ENCODE results near the gene DHTKD1.
A peak's percentile ranks its signal among the peaks of the same experiment; 100 is the strongest.
"Not testable (repeated sequence)": the region's sequence is repeated elsewhere in the genome, so short reads cannot be mapped to it uniquely, and the experiment has no call there.

DHTKD1 gene

DNA sequence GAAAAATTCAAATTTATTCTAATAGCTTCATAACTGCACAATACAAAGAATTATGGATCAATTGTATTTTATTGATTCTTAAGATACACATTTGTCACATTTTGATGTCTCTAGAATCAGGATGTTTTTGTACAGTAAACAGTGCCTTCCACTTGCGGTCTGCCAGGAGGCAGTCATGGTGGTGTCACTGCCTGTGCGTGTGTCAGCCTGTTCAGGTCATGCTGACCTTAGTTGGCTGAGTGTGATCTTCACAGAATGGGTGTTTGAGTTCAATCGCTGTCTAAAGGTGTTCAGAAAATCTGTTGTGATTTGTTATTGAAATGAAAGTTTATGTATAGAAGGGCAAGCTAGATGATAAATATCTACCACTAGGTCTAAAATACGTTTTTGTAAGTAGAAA, 81.4 kb downstream of the DHTKD1 start:
- Mint-ChIP-seq H3K9me3 (no peaks in the 10 kb centered on the region), H3K27ac (no peak overlapping the region), H3K4me3 (no peak overlapping the region), H3K4me1 (ENCODE audit: low read depth) (no peaks in the 10 kb centered on the region), H3K36me3 (ENCODE audit: low read depth) (peaks cover 71% of the 10 kb centered on the region), H3K27me3 (no peaks in the 10 kb centered on the region)
- DNase-seq, result no peak

DNA sequence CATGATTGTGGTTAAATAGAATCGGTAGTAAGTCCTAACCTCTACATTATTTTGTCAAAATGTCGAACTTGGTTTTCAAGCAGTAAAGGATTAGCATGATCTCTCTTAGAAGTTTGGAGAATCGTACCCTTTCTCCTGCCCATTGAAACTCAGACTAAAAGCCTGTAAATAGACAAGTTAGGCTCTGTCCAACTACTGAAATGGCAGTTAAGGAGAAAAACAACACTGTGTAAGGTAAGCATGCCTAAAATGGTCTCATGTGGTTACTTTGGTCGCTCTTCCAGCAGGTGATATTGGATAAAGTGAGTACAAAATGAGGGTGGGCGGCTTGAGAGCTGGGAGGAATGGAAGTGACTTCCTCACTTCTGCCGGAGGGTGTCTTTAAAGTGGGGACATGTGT, 85.8 kb downstream of the DHTKD1 start:
- H3K27me3 Mint-ChIP-seq, result no peaks in the 10 kb centered on the region
- H3K9me3 Mint-ChIP-seq, result no peaks in the 10 kb centered on the region
- peaks cover 79% of the 10 kb centered on the region for H3K36me3 Mint-ChIP-seq (ENCODE audit: low read depth)
- H3K4me3 Mint-ChIP-seq, result no peak overlapping the region
- no peak for DNase-seq
- H3K27ac Mint-ChIP-seq, result peak overlapping the region; percentile 23
- no peaks in the 10 kb centered on the region for H3K4me1 Mint-ChIP-seq (ENCODE audit: low read depth)

DNA sequence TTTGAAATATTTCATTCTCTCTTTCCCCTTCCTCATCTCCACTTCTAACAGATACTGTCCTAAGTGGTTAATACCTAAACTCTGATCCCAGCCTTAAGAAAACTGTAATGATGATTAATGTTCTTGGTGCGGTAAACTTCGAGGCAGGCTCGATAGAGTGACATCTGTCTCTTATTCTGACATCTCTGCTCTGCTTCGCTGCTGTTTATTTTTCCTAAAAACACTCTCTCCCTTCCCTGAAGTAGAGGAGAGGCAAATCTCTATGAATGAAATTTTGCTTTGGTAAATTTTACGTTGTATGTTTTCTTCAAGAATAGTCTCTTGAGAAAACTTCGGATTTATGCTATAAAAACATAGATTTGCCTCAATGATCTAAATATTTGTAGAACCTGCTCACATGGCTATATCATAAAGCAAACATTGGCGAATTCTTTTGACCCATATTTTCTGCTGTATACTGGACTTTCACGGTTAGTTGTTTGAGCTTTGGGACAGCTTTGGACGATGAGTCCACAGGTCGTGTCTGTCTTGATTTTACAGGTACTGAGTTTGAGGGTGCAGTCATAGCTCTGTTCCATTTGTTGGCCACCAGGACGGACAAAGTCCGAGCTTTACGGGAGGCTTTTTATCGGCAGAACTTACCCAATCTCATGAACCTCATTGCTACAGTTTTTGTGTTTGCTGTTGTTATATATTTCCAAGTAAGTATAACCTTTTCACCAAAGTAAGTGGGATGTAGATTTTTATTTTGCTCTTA, 87.8 kb downstream of the DHTKD1 start:
- DNase-seq, result no peak
- no peak overlapping the region for H3K4me3 Mint-ChIP-seq
- H3K27me3 Mint-ChIP-seq, result no peaks in the 10 kb centered on the region
- H3K36me3 Mint-ChIP-seq (ENCODE audit: low read depth), result peaks cover 81% of the 10 kb centered on the region
- no peak overlapping the region for H3K27ac Mint-ChIP-seq
- H3K9me3 Mint-ChIP-seq, result no peaks in the 10 kb centered on the region
- H3K4me1 Mint-ChIP-seq (ENCODE audit: low read depth), result peaks cover 5% of the 10 kb centered on the region

DNA sequence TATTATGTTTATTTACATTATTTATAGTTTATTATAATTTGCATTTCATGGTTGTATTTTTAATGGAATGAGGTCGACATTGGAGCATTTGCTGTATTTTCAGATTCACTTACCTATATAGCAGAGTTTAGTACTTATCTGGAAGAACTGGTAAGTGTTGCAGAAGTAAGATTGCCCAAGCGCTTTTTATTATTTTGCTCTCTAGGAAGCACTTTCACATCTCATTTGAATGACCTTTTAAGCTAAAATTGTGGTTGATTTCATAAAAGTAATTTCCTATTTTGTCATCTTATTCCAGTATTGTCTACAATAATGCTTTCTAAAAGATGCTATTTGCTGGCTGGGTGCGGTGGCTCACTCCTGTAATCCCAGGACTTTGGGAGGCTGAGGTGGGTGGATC, 89.4 kb downstream of the DHTKD1 start:
- Mint-ChIP-seq H3K9me3 (no peaks in the 10 kb centered on the region), H3K27ac (no peak overlapping the region), H3K4me3 (no peak overlapping the region), H3K4me1 (ENCODE audit: low read depth) (peaks cover 5% of the 10 kb centered on the region), H3K36me3 (ENCODE audit: low read depth) (peaks cover 86% of the 10 kb centered on the region), H3K27me3 (no peaks in the 10 kb centered on the region)
- DNase-seq, result no peak

DNA sequence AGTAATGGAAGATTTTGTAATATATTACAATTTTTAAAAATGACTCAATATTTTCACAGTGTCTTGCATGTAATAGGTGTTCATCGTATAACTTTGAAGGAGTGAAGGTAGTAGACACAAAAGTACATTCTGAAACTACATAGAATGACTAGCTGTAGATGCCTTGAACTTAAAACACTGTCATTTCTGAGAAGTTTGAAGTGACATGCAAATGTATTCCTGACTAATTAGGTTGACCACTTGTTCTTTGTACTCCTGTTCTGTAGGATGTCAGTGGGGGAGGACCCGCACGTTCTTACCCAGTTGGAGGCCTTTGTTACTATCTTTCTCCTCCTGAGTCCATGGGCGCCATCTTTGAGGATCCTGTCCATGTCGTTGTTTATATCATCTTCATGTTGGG, 91.9 kb downstream of the DHTKD1 start:
- H3K36me3 Mint-ChIP-seq (ENCODE audit: low read depth), result peaks cover 86% of the 10 kb centered on the region
- no peak for DNase-seq
- no peaks in the 10 kb centered on the region for H3K27me3 Mint-ChIP-seq
- peak overlapping the region; percentile 81 for H3K27ac Mint-ChIP-seq
- no peaks in the 10 kb centered on the region for H3K9me3 Mint-ChIP-seq
- no peak overlapping the region for H3K4me3 Mint-ChIP-seq
- H3K4me1 Mint-ChIP-seq (ENCODE audit: low read depth), result peaks cover 5% of the 10 kb centered on the region

DNA sequence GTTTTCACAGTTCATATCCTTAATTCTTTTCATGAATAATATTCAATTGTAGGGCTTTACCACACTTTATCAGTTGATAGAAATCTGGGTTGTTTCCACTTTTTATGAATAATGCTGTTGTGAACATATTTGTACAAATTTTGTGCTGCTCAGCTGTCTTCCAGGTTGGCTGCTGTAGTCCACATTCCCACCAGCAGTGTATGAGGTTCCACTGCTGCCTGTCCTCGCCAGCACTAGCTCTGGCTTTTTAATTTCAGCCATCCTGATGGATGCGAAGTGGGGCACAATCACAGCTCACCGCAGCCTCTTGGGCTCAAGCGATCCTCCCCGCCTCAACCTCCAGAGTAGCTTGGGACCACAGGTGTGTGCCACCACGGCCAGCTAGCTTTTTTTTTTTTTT, 94.2 kb downstream of the DHTKD1 start:
- Mint-ChIP-seq H3K4me3 (no peak overlapping the region), H3K27ac (peak overlapping the region; percentile 39), H3K36me3 (ENCODE audit: low read depth) (peaks cover 88% of the 10 kb centered on the region), H3K4me1 (ENCODE audit: low read depth) (peaks cover 5% of the 10 kb centered on the region), H3K27me3 (no peaks in the 10 kb centered on the region), H3K9me3 (no peaks in the 10 kb centered on the region)
- DNase-seq, result no peak

DNA sequence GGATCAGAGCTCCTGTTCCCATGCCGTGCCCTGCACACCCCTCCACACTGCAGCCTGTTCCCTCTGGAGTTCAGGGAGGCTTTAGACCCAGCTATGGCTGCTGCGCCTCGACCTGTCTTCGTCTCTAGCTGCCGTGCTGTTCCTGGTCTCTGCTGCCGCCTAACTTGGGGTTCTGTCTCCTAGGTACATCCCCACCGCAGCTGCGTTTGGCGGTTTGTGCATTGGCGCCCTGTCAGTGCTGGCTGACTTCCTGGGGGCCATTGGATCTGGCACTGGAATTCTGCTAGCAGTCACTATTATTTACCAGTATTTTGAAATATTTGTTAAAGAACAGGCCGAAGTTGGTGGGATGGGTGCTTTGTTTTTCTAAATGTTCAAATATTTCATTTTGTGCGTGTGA, 95.3 kb downstream of the DHTKD1 start:
- DNase-seq, result no peak
- Mint-ChIP-seq H3K36me3 (ENCODE audit: low read depth) (peaks cover 91% of the 10 kb centered on the region), H3K27ac (no peak overlapping the region), H3K9me3 (no peaks in the 10 kb centered on the region), H3K4me3 (no peak overlapping the region), H3K27me3 (no peaks in the 10 kb centered on the region), H3K4me1 (ENCODE audit: low read depth) (peaks cover 5% of the 10 kb centered on the region)

DNA sequence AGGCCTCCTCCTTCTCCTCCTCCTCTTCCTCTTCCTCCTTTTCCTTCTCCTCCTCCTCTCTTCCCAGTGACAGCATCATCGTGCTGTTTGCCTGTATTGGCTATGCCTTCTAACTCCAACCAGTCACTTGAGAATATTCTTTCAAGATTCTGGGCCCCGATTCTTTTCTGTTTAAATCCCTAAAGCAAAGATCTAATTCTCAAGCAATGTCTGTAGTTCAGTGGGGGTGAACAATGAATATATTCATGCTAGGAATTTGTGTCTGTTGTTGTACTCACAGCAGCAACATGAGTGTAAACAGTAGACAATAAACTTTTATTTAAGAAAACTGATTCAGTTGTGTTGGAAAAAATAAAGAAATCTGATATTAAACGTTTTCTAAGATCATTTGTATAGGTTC, 96.3 kb downstream of the DHTKD1 start:
- no peak for DNase-seq
- Mint-ChIP-seq H3K27ac (peak overlapping the region; percentile 68), H3K36me3 (ENCODE audit: low read depth) (peaks cover 92% of the 10 kb centered on the region), H3K9me3 (no peaks in the 10 kb centered on the region), H3K4me3 (no peak overlapping the region), H3K27me3 (no peaks in the 10 kb centered on the region), H3K4me1 (ENCODE audit: low read depth) (peaks cover 4% of the 10 kb centered on the region)

DNA sequence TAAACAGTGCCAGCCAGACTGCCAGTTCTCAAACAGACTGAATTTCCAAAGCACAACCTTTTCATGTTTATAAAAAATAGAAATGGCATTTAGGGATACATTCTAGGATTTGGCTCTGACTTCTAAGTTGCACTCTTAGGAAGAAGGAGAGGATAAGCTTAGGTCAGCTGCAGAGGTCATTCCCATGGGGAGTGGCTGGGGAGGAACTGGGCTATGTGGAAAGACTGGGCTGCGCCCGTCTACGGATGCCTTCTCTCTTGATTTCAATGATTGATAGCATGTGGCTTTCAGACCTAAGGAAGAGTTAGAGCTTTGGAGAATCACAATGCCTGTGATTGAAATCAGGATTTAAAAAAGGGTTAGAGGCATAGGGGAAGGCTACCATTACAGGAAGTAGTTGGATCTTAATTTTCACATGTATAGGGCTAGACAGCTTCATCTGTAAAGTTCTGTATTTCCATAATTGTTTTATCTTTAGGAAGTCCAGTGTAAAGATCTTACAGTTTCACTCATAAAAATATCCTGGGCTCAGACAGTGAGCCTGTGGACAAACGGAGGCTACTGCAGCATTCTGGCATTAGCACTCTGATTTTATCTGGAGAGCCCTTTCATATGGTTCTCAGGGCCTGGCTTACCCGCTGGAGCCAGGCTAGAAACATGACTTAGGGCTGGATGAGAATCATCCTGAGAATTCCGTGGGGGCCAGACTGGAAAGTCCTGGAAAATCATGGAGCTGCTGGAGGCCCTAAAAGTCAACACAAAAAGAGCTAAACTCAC, 97.4 kb downstream of the DHTKD1 start:
- no peak for DNase-seq
- Mint-ChIP-seq H3K4me1 (ENCODE audit: low read depth) (no peaks in the 10 kb centered on the region), H3K4me3 (no peak overlapping the region), H3K27ac (peak overlapping the region; percentile 55), H3K9me3 (no peaks in the 10 kb centered on the region), H3K36me3 (ENCODE audit: low read depth) (peaks cover 93% of the 10 kb centered on the region), H3K27me3 (no peaks in the 10 kb centered on the region)

DNA sequence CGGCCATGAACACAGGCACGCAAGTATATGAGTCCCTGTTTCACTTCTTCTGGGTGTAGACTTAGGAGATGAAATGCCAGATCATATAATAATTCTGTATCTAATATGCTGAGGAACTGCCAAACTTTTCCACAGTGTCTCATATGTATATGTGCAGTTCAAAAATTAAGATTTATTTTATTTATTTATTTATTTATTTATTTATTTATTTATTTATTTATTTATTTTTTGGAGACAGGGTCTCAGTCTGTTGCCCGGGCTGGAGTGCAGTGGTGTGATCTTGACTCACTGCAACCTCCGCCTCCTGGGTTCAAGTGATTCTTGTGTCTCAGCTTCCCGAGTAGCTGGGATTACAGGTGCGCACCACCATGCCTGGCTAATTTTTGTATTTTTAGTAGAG, 102.8 kb downstream of the DHTKD1 start:
- peaks cover 89% of the 10 kb centered on the region for H3K36me3 Mint-ChIP-seq (ENCODE audit: low read depth)
- H3K27ac Mint-ChIP-seq, result not testable (repeated sequence)

More for the DNA sequence above, 102.8 kb downstream of the DHTKD1 start:
- not testable (repeated sequence) for H3K27me3 Mint-ChIP-seq; H3K9me3 Mint-ChIP-seq; H3K4me1 Mint-ChIP-seq (ENCODE audit: low read depth); H3K4me3 Mint-ChIP-seq; DNase-seq

Measured in activated T-cell treated with anti-CD3 and anti-CD28 coated beads, Interleukin-2, amount 50 U/mL, for 24 hours (primary cell).